Heart left ventricle (tissue), 13 donors: ENCODE data around the gene TTLL13.

Experiments
- POLR2A ChIP-seq, 2 donors: fragments of 450-650 bp; IDR thresholded peaks; one replicate each; pipeline ENCODE4 v1.6.1; 2017; ENCODE audit warnings: antibody characterized with exemption in 2 of 2, mild to moderate bottlenecking in 2 of 2, moderate library complexity in 2 of 2
- TF ChIP-seq, protein P1 (sequence below), 12 donors: fragments of 200-600 bp; sonication (generic) in 4 of 12; IDR thresholded peaks; one replicate each; pipeline versions ENCODE4 v1.5.0 to v1.8.0; 2018 to 2022; ENCODE audit warnings: antibody characterized with exemption in 12 of 12, mild to moderate bottlenecking in 5 of 12
- donor health status: ischemic (EF 13 %, LVEDD 7.1; RV severe dilation, severe dysfunction).
- donor health status: DM: no; HTN: yes; CAD: no.
- donor health status: DM: no; HTN: no; CAD: no.
- donor health status: ischemic (EF 25% LVEDD 6.9; RV normal size, moderate dysfunction).
- donor health status: ischemic (EF 25% LVEDD 5.7; RV mildly dilated, moderate dysfunction).
- donor health status: ischemic (EF 35%, LVEDD 5.7; RV mildly dilated, moderate dysfunction).
- donor health status: nonischemic (EF 11% LVEDD 7.7; RV severe dilation, severe dysfunction).
- donor health status: DM: yes; HTN: yes; CAD: no.
- donor health status: PGD.
- donor health status: ischemic (EF 29% LVEDD 5.4; RV normal size, mild dysfunction).
- donor health status: nonischemic (EF 23%, LVEDD 6.1; RV moderate dilation, normal function).

DNA sequence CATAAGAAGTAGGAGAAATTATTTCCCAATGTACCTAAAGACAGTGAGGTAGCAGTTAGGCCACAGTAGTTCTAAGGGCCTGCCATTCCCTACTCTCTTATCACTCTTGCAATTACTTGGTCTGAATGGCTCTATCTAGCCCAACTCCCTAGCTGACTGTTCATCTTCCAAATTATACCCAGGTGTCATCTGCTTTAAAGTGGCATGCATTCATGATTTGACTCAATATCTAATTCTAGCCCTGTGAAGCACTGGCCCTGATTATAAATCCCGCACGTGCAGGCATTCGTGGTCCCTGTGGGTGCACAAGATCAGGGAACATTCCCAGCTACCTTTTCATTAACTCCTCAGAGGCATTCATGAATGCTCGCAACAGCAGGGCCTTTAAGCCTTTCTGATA lies 59.7 kb downstream of the TTLL13 start:
- TF ChIP-seq, protein P1, sequence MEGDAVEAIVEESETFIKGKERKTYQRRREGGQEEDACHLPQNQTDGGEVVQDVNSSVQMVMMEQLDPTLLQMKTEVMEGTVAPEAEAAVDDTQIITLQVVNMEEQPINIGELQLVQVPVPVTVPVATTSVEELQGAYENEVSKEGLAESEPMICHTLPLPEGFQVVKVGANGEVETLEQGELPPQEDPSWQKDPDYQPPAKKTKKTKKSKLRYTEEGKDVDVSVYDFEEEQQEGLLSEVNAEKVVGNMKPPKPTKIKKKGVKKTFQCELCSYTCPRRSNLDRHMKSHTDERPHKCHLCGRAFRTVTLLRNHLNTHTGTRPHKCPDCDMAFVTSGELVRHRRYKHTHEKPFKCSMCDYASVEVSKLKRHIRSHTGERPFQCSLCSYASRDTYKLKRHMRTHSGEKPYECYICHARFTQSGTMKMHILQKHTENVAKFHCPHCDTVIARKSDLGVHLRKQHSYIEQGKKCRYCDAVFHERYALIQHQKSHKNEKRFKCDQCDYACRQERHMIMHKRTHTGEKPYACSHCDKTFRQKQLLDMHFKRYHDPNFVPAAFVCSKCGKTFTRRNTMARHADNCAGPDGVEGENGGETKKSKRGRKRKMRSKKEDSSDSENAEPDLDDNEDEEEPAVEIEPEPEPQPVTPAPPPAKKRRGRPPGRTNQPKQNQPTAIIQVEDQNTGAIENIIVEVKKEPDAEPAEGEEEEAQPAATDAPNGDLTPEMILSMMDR (IDR thresholded peaks at IDR 0.05) = no peak
- TF ChIP-seq POLR2A (IDR thresholded peaks at IDR 0.05) = no peak
